Stimulated activated CD8-positive, alpha-beta memory T cell treated with anti-CD3 and anti-CD28 coated beads, Interleukin-4, amount 100 ng/mL, for 24 hours (primary cell): ENCODE data around the gene AHDC1.
A peak's percentile ranks its signal among the peaks of the same experiment; 100 is the strongest.
"Not testable (repeated sequence)": the region's sequence is repeated elsewhere in the genome, so short reads cannot be mapped to it uniquely, and the experiment has no call there.

Experiments used
- DNase-seq: peaks from one replicate; pipeline ENCODE4 v3.0.0-alpha.2; 2020; ENCODE audit warnings: low read depth

AHDC1 gene

GRCh38 chr1:27634177-27634984 is 30.4 kb upstream of the AHDC1 start:
- no peak for DNase-seq

GRCh38 chr1:27633640-27634176 is 29.8 kb upstream of the AHDC1 start:
- DNase-seq, result no peak

- DNase-seq, result no peak
Measured at GRCh38 chr1:27633298-27633610, 29.3 kb upstream of the AHDC1 start.

- DNase-seq, result peak; percentile 45
Measured at GRCh38 chr1:27632387-27633297, 28.7 kb upstream of the AHDC1 start.

- no peak for DNase-seq
Measured at GRCh38 chr1:27630859-27631491, 27.0 kb upstream of the AHDC1 start.

GRCh38 chr1:27628712-27629111 is 24.8 kb upstream of the AHDC1 start:
- DNase-seq, result no peak

- DNase-seq, result not testable (repeated sequence)
Measured at GRCh38 chr1:27627733-27628132, 23.8 kb upstream of the AHDC1 start.

GRCh38 chr1:27627061-27627460 is 23.1 kb upstream of the AHDC1 start:
- DNase-seq, result no peak

- no peak for DNase-seq
Measured at GRCh38 chr1:27626031-27626935, 22.3 kb upstream of the AHDC1 start.

- no peak for DNase-seq
Measured at GRCh38 chr1:27624467-27625178, 20.7 kb upstream of the AHDC1 start.

GRCh38 chr1:27623327-27624212 is 19.6 kb upstream of the AHDC1 start:
- no peak for DNase-seq

GRCh38 chr1:27622828-27623227 is 18.9 kb upstream of the AHDC1 start:
- DNase-seq, result no peak

GRCh38 chr1:27621051-27621920 is 17.3 kb upstream of the AHDC1 start:
- no peak for DNase-seq

GRCh38 chr1:27619782-27620438 is 16.0 kb upstream of the AHDC1 start:
- DNase-seq, result not testable (repeated sequence)

GRCh38 chr1:27618341-27619082 is 14.6 kb upstream of the AHDC1 start:
- DNase-seq, result no peak

- DNase-seq, result no peak
Measured at GRCh38 chr1:27617420-27617819, 13.5 kb upstream of the AHDC1 start.

- DNase-seq, result no peak
Measured at GRCh38 chr1:27616441-27616840, 12.5 kb upstream of the AHDC1 start.
